Stimulated activated CD4-positive, alpha-beta T cell treated with anti-CD3 and anti-CD28 coated beads, TNF-alpha, amount 100 ng/mL, for 4 hours (primary cell): ENCODE data around the gene LDB2.

Experiments
- DNase-seq, 3 experiments: peaks; one replicate each; pipeline ENCODE4 v3.0.0-alpha.2; 2020; ENCODE audit warnings: low read depth in 3 of 3

Gene LDB2

DNA sequence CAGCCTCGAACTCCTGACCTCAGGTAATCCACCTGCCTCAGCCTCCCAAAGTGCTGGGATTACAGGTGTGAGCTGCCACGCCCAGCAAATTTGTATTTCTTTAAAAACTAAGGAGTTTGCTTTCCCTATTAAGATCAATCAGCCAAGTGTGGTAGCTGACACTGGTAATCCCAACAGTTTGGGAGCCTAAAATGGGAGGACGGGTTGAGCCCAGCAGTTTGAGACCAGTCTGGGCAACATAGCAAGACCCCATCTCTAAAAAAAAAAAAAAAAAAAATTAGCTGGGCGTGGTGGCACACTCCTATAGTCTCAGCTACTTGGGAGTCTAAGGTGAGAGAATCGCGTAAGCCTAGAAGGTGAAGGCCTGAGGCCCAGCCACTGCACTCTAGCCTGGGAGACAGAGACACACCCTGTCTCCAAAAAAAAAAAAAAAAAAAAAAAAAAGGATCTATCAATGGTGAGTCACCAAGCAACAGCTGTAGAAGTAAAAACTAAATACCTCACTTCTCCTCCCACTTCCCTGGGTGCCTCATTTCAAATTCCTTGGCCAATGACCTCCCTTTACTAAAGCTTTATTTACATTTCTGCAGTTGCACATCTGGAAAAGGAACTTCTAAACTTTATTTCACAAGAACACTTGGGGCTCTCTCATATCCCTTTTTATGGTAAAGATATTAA lies 54.5 kb downstream of the LDB2 start:
- no peak for DNase-seq

DNA sequence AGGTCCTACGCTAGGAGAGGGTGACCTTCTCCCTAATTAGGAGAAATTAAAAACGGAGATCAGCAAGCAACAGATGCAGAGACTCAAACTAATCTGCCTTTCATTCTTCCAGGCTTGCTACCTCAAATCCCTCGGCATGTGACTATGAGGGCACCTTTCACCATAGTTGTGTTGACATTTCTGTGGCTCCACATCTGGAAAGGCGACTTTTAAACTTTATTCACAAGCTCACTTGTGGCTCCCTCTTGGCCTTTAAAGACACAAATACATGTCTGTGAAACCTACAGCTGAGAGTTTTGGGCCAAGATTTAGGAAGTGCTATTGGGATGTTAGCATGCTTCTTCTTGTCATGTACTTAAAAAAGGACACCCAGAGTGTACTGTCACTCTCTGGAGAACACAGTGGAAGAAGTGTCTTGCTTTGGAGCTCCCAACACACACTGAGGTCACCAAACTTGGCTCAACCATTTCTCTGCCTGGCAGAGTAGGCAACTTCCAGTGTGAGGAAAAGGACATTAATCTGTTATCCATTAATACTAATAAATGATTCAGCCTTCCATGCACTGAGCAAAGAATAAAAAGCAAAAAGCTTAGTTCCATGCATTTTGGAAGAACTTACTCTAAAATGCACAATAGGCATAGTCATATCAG lies 60.1 kb downstream of the LDB2 start:
- DNase-seq, result no peak

DNA sequence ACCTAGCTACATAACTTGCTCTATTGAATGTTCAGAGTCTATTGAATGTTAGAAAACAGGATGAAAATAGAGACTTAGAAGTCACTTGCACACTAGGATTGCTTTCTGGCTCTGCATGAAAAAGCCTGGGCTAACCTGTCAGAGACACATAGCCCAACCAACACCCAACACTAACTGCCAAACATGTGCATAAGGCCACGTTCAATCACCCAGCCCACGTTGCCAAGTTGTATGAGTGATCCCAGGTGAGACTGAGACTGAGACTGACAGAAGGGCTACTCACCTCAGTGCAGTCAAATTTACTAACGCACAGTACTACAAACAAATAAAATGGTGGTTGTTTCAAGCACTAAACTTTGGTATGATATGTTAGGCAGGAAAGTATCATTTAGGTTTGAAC lies 61.0 kb downstream of the LDB2 start:
- no peak for DNase-seq

DNA sequence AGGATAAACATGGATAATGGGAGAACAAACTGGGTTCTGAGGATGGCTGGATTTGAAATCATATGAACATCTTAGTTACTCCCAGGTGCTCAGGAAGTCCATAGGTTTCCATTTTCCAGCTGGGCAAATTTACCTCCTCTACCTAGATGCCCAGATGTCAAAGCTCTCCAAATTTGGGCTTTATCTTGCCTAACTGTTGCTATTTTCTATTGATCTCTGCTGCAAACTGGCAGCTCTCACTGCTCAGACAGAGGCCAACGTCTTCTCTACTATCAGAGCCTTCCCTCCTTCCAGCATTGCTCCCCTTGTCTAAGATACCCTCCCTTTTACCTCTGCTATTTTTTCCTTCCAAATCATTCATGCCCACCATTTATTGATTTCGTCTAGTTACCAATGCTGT lies 62.1 kb downstream of the LDB2 start:
- DNase-seq, result no peak

DNA sequence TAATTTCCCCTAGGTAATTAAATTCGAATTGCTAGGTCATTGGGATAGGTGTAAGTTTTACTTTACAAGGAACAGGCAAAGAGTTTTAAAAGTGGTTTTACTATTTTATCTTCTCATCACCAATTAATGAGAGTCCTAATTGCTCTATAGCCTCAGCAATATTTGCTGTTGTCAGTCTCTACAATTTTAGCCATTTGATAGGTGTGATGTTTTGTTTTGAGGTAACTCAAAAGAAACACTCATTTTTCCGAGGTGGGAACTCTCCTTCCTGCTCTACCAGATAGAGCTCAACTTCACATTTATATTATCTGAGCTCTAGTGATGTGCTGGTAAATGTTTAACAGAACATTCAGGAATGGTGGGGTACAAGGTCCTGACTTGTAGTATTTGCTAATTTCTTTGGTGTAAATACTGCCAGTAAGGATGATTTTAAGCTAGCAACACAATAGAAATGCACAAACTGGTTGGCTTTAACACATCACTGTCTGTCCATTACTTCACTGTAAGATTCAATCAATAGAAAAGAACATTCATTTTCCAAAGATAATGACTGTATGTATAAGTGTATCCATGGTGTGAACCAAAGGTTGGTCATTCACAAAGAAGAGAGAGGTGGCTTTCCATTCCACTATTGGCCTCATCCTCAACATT lies 62.7 kb downstream of the LDB2 start:
- no peak for DNase-seq

DNA sequence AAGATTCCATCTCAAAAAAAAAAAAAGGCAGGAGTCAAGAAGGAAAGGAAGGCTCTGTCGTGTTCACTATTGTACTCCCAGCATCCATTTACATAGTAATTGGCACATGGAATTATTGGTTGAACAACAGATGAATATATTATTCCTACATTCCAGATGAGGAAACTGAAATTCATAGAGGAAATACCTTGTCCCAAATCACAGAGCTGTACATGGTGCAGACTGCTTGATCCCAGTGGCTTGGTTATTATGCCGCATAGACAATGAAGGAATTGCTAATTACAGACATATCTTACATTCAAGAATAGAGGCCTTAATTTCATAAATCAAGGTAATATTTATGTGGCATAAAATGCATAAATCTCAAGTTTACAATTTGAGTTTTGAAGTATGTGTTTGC lies 63.6 kb downstream of the LDB2 start:
- DNase-seq, result no peak

DNA sequence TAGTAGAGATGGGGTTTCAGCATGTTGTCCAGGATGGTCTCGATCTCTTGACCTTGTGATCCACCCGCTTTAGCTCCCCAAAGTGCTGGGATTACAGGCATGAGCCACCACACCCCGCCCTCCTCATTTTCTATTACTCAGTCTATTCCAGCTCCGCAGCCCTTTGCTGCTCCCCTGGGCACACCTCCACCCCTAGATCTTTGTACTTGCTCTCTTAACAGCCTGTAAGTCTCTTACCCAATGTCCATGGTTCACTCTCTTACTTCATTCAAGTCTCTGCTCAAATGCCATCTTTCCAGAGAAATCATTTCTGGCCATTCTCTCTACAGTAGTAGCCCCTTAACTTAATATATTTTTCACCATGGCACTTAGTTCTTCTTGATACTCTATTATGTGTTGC lies 64.7 kb downstream of the LDB2 start:
- DNase-seq, result no peak

DNA sequence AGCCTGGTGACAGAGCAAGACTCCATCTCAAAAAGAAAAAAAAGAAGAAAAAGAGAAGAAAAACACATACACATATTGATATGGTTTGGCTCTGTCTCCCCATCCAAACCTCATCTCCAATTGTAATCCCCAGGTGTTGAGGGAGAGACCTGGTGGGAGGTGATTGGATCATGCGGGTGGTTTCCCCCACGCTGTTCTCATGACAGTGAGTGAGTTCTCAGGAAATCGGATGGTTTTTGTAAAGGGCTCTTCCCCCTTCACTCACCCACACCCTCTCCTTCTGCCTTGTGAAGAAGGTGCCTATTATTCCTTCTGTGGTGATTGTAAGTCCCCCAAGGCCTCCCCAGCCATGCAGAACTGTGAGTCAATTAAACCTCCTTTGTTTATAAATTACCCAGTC lies 68.4 kb downstream of the LDB2 start:
- DNase-seq, result no peak

DNA sequence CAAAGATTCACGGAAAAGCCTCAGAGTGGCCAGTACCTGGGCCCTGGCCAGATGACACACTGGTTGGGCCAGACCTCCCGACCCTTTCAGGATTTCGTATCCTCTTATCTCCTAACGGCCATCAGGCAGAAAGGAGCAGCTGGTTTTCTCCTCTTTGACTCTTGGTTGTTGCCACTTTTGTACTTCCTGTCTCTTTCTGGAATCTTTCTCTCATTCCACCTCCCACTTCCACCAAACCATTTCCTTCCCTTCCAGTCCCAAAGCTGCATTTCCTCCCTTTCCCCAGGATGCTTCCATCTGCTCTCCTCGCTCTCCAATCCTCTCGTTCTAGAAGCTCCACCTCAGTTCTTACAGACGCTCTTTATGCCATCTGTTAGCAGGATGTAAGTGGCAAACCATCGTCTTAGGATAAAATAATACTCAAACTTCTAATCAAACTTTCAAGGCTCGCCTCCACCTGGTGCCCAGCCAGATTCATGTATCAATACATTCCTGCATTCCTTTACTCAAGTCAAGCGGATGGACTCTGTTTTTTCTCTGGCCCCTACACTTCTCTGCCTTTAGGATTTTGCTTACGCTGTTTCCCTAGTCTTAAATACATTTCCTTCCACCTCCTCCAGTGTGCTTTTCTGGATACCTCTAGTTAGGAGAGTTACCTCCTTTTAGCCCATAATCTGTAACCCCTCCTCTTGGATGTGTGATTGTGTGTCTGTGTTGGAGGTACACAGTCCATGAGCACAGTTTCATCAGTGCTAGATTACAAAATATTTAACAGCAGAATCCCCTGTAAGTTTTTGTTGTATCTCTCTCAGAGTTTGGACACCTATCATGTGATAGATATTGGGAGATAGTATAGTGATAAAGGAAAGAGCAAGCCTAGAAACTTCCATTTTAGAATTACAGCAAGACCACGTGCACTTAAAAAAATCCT lies 70.4 kb downstream of the LDB2 start:
- DNase-seq, result no peak

DNA sequence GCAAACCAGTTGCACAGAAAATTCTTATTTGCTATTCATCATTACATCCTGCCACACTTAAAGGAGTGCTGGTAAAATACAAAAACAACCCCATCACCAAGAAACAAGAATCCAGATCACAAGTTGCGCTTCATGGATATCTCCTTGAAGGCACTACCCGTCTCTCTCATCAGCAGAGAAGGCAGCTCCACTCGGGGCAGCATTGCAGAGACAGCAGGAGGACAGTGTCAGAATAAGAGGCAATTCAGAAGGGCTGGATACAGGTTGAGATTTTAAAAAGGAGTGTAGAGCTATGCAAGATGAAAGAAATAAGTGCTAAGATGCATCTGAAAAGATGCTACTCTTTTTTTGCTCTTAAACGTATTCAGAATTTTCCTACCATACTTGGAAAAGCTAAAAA lies 71.4 kb downstream of the LDB2 start:
- no peak for DNase-seq

DNA sequence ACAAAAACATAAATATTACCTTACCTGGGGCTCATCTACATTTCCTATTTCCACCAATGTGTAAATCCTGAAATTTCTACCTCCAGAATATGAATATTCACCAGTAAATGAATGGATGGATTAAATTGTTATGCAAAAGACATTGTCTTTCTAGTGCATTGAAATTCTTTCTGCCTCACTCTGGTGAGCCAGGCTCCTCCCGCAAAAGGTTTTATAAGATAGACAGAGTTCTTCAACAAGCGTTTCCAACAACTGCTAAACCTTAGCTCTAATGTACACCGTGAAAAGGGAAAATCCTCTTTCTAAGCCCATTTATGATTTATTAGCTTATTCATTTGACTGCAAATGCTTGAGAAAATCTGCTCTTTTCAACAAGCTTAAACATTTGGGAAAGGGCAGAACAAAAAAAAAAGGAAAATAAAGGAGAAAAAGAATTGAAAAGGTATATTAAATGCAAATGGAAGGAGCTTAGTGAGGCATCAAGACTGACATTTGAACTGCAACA lies 72.0 kb downstream of the LDB2 start:
- DNase-seq, result no peak

DNA sequence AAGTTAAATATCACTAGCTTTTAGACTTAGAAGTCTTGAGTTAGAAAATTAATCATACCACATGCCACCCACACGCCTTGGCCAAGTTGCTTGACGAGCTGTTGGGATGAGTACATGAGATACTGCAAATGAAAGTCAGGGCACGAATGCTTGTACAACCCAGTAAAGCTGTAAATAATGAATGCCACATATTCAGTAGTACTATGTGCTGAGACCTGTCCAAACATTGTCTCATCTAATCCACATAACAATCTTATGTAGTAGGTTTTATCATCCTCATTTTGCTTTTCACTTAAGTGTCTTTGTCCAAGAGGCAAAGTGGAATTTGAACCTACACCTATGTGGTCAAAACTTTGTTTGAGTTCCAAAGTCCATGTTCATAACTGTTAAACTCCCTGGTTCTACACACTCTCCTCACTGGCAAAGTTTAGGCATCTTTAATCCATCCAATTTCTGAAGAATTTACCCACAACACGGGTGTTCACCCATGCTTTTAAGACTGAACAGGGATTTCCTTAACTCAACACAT lies 74.1 kb downstream of the LDB2 start:
- no peak for DNase-seq

DNA sequence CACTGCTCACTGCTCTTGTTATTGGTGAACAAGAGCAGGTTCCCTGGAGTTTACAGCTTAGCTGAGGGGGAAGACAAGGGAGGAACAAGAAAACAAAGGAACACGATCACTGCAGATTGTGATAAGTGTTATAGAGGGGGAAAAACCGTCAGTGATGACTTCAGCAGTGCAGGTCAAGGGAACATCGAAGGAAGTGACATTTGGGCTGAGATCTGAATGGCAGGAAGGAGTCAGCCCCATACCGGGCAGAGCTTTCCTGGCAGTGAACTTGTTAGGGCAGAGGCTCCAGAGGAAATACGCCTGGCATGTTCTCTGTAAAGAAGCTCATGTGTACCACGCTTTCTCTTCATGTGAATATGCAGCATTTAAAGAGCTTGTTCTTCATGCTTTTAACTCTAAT lies 78.1 kb downstream of the LDB2 start:
- DNase-seq, result no peak

DNA sequence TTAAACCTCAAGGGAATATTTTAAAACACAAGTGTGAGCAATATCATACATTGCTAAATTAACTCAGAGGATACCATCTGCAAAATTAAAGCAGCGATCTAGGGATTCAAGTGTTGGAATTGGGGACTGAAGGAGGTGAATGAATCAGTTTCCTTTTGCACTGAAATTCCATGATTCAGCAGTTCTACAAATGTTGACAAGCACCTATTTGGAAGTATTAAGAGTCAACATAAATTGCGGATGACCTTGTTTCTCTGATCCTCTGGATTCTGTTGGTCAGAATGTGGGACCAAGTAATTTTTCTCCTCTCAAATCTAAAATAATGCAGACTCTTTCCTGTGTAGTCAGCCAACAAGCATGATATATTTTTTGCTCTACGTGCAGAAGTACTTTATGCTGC lies 78.8 kb downstream of the LDB2 start:
- no peak for DNase-seq

DNA sequence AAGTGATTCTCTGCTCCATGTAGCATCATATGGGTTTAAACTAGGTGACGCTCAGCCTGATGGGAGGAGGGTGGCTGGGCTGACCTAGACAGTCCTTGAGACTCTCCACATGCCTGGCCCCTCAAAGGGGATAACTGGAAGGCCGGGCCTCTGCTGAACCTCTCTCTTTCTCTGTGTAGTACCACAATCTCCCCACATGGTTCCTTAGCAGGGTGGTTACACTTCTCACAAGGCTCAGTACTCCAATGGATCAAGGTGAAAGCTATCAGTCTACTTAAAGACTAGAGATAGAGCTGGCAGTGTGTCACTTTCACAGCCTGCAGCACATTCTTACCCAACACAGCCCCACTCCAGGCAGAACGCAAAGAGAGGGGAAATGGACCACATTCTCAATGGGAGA lies 80.4 kb downstream of the LDB2 start:
- DNase-seq, result no peak

DNA sequence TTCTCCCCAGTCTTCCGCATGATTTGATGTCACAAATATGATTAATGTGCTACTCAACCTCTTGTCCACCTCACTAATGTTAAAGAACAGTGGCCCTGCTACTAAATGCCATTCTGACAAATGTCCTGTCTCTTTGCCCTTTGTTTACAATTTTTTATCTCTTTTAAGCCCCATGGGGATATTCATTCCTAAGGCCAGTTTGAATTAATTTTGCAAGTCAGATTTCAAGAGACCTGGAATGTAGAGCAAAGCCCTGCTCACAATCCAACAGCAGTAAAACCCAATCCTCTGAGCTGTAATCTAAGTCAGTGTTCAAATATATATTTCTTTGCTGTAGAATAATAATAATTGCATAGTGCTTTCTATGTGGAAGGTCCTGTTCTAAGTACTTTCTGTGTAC lies 81.2 kb downstream of the LDB2 start:
- no peak for DNase-seq

DNA sequence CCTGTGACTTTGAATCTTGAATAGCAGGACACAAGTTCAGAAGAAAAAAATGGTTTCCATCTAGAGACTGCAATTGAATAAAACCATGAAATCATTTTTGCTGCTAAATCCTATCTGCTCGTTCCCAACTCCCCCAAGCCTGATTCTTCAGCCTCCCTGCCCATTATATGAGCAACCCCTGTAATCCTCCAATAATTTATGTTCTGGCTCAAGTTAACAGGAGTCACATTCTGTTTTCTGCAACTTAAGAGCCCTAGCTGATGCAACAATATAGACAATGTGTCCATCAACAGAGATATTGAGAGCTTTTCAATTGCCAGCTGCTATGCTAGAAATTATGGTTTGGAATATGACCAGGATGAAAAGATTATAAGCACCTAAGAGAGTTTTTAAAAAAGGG lies 84.1 kb downstream of the LDB2 start:
- no peak for DNase-seq

DNA sequence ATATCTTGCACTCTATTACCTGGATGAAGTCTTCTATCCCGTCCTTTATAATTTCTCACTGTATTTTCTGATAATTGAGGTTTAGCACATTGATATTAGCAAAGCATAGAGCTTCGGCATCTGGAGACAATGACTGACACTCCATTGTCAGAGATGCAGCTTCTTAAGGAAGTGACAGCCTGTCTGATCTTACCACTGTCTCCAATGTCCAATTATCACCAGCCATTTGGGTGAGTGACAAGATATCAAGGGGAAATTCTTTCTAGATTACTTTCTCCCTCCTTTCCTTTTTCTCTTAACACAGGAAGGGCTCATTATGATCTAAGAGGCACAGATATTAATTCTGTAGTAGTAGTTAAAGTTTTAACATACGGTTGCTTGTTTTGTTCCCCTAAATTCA lies 86.4 kb downstream of the LDB2 start:
- DNase-seq, result no peak

DNA sequence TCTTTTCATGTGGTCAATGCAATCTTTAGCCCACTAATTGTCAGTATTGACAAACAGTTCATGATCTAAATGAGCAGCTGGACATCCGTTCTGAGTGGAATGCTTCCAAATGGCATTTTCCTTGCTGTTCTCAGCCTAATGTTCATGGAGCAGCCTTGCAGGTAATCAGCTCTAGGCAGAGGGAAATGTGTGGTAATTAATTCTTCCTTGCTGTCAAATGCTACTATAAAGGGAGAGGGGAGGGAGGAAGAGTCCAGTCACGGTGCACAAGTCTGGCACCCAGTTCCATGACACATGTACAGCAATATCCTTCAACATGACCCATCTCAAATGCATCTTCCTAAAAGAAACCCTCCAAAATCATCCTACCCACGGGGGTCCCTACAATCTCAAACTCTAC lies 88.5 kb downstream of the LDB2 start:
- no peak for DNase-seq

DNA sequence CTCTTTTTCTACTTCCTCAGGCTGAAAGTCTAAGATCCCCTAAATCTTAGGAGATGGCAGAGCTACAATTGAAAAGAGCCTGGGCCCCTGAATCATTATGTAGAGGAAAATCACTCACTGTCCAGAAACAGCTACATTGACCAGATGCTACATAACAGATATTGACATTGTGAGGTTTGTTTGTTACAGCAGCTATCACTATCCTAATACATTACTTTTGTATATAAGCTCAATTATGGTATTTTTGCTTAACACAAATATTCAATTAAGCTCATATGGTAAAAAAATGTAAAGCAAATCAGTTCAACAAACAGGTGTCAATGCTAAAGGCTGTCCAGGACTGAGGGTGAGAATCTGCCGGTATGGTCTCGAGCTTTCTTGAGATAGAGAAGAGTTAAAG lies 89.4 kb downstream of the LDB2 start:
- no peak for DNase-seq

DNA sequence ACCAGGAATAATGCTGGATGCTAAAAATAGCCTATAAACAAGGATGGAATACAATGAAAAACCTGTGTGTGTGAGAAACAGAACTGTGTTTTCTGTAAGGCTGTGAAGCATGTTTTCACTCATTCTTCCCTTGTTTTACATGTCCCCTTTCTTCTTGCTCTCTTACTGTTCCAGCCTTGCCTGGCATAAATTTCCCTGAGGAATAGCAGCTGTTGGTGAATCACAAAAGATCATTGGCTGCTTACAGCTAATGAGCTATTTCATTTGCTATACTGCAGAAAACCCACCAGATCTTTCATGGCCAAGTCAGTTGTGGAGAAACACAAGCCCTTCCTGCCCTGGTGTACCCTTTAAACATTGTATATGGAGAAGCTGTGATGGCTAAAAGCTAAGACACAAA lies 91.1 kb downstream of the LDB2 start:
- no peak for DNase-seq

DNA sequence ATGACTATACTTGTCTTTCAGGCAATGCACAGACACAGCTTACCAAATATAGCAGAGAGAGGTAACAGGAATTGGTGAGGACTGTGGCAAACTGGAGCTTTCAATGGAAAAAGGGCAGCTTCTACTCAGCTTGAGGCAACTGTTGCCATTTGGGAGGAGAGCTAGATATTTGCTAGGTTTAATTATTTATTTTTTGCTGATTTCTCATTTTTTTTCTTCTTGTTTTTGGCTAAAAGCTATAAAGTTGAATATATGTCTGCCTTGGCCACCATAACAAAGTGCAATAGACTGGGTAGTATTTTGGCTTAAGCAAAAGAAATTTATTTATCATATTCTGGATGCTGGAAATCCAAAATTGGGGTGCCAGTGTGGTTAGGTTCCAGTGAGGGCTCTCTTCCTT lies 93.9 kb downstream of the LDB2 start:
- no peak for DNase-seq
